Mucosa of descending colon (tissue), 3 donors: ENCODE measurements around the gene CAMK2D. TPM values are rescaled to one million over a fixed set of nuclear protein-coding genes. Genes with fewer than 3 reads are reported as not detected.

Experiments used
- ATAC-seq: fragments of 200-7000 bp; cut with Tn5 transposase; one replicate; pipeline ENCODE4 v1.9.1; 2020; ENCODE audit warnings: mild to moderate bottlenecking, moderate library complexity
- DNase-seq, 3 donors: peaks; one replicate each; pipeline ENCODE4 v3.0.0-alpha.2; 2020
- H3K36me3 ChIP-seq: fragments of 200-600 bp; one replicate; pipeline ENCODE4 v1.8.0; 2021; ENCODE audit warnings: low read depth, mild to moderate bottlenecking
- H3K4me1 ChIP-seq: fragments of 200-600 bp; one replicate; pipeline ENCODE4 v1.8.0; 2021; ENCODE audit warnings: low read depth, mild to moderate bottlenecking
- H3K4me3 ChIP-seq: fragments of 200-600 bp; one replicate; pipeline ENCODE4 v1.8.0; 2021; ENCODE audit warnings: mild to moderate bottlenecking
- H3K9me3 ChIP-seq: fragments of 200-600 bp; one replicate; pipeline ENCODE4 v1.8.0; 2021; ENCODE audit warnings: mild to moderate bottlenecking
- intact Hi-C, 2 donors: fragments of 100-400 bp; cut with DNase I in 1 of 2; cut with micrococcal nuclease in 1 of 2; formaldehyde crosslinking; loops; one replicate each; pipeline versions ENCODE4 v1.11.0 to v1.11.1; 2022; cut with DNase I, micrococcal nuclease
- total RNA-seq, 3 donors: library from RNA; stranded (reverse); fragmentation: NEBNext Ultra II Directional in 2 of 3; extraction: Animal tissue kit (Norgen Biotek cat#: 25700) in 2 of 3; gene quantifications; one replicate each; pipeline versions ENCODE4 v1.2.1 to v1.2.4, GENCODE V29; 2021 to 2023
- TF ChIP-seq, protein P1 (sequence below): fragments of 200-600 bp; IDR thresholded peaks from one replicate; pipeline ENCODE4 v1.8.0; 2022; ENCODE audit warnings: antibody characterized with exemption, mild to moderate bottlenecking
- donor health status: DM: no; HTN: no; CAD: no; lungs with moderate emphysema.
- donor health status: DM: no; HTN: no; CAD: no.
- donor health status: DM: no; HTN: yes; CAD: no.

The CAMK2D gene
- total RNA-seq, 3 donors from 2014 or later = 59.8 to 83.0 (median 77.3) TPM

GRCh38 chr4:113579360-113579759 lies 182.2 kb downstream of the CAMK2D start:
- Histone ChIP-seq H3K9me3 (no peaks in the 10 kb centered on the region), H3K36me3 (no peaks in the 10 kb centered on the region), H3K4me1 (no peaks in the 10 kb centered on the region), H3K4me3 (no peak overlapping the region)
- ATAC-seq (no peak), DNase-seq (no peak)
- intact Hi-C loops = no loop called here
- TF ChIP-seq, protein P1, sequence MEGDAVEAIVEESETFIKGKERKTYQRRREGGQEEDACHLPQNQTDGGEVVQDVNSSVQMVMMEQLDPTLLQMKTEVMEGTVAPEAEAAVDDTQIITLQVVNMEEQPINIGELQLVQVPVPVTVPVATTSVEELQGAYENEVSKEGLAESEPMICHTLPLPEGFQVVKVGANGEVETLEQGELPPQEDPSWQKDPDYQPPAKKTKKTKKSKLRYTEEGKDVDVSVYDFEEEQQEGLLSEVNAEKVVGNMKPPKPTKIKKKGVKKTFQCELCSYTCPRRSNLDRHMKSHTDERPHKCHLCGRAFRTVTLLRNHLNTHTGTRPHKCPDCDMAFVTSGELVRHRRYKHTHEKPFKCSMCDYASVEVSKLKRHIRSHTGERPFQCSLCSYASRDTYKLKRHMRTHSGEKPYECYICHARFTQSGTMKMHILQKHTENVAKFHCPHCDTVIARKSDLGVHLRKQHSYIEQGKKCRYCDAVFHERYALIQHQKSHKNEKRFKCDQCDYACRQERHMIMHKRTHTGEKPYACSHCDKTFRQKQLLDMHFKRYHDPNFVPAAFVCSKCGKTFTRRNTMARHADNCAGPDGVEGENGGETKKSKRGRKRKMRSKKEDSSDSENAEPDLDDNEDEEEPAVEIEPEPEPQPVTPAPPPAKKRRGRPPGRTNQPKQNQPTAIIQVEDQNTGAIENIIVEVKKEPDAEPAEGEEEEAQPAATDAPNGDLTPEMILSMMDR = no peak

DNA sequence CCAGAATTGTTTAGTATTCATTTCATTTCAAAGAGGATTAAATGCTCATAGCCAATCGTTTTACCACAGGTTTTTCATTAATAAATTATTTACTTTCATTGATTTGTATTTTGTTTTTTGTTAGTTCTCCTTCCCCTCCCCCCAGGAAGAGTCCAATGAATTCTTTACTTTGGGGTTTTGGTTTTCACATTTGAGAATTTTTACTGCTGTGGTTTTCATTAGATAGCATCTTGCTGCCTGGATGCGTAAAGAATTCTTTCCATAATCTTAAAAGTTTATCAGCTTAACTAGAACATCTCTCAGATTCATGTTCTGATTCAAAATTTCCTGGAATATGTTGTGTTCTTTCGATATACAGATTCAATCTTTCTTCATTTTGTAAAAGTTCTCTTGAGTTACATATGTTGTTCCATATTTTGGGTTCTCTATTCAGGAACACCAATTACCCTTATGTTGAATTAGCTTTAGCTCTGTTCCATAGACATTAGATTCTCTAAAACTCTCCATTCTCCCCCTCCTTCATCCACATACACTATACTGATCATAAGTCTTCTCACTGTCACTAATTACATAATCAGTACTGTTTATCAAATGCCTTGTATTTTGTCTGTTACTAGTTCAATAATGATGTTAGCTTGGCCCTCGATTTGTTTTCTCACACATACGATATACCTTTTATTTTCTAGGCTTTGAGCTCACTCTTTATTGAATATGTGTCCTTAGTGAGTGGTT lies 184.4 kb downstream of the CAMK2D start:
- DNase-seq (no peak), ATAC-seq (no peak)
- H3K4me1 ChIP-seq = no peaks in the 10 kb centered on the region
- H3K4me3 ChIP-seq = no peak overlapping the region
- intact Hi-C loops = no loop called here
- no peaks in the 10 kb centered on the region for H3K9me3 ChIP-seq
- no peaks in the 10 kb centered on the region for H3K36me3 ChIP-seq
- TF ChIP-seq, protein P1 = no peak

DNA sequence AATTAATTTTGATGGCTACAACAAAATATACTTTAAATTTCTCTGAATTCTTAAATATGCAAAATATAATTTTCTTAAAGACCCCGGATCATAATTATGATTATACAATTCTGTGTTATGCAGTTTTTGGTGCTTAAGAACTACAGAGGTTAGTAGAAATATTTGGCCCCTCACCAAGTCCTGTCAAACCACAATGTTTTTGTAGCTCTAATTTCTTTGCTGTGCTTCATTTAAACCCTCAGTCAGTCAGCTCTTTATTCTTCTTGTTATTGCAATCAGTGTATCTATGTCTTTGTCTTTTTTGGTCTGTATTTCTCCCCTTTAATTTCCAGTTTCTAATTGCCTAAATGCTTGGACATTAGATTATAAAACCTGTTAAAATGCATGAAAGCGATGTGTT lies 186.1 kb downstream of the CAMK2D start:
- TF ChIP-seq, protein P1 = no peak
- DNase-seq (no peak), ATAC-seq (no peak)
- no peaks in the 10 kb centered on the region for H3K36me3 ChIP-seq
- no peaks in the 10 kb centered on the region for H3K9me3 ChIP-seq
- no peak overlapping the region for H3K4me3 ChIP-seq
- intact Hi-C loops = no loop called here
- H3K4me1 ChIP-seq = no peaks in the 10 kb centered on the region

- Histone ChIP-seq H3K36me3 (no peaks in the 10 kb centered on the region), H3K4me3 (no peak overlapping the region), H3K9me3 (no peaks in the 10 kb centered on the region), H3K4me1 (no peaks in the 10 kb centered on the region)
- peak; percentile 60 for ATAC-seq
- DNase-seq = no peak
- TF ChIP-seq, protein P1 = no peak
- intact Hi-C loops = no loop called here
Observed at GRCh38 chr4:113574636-113575103, 186.9 kb downstream of the CAMK2D start.

- intact Hi-C loops = no loop called here
- no peak for ATAC-seq
- no peak for DNase-seq
- Histone ChIP-seq H3K36me3 (no peaks in the 10 kb centered on the region), H3K4me3 (no peak overlapping the region), H3K4me1 (no peaks in the 10 kb centered on the region), H3K9me3 (no peaks in the 10 kb centered on the region)
- TF ChIP-seq, protein P1 = no peak
Observed at GRCh38 chr4:113572620-113573019, 188.9 kb downstream of the CAMK2D start.
